Right cardiac atrium (tissue), 5 donors: ENCODE measurements around the gene SLC28A1. TPM values are rescaled to one million over a fixed set of nuclear protein-coding genes. Genes with fewer than 3 reads are reported as not detected.

Source experiments
- ATAC-seq, 2 donors: fragments of 200-7000 bp; cut with Tn5 transposase; one replicate each; pipeline versions ENCODE4 v1.8.0 to v1.9.1; 2020; ENCODE audit warnings: moderate library complexity in 2 of 2, mild to moderate bottlenecking in 1 of 2
- DNase-seq, 3 donors: peaks; one replicate each; pipeline ENCODE4 v3.0.0-alpha.2; 2020
- H3K27ac ChIP-seq: one replicate; pipeline ENCODE4 v1.5.1; 2013; ENCODE audit warnings: mild to moderate bottlenecking, low read length, control low read depth, moderate library complexity
- H3K27me3 ChIP-seq: one replicate; pipeline ENCODE4 v1.6.1; 2013; ENCODE audit not compliant: control insufficient read depth, insufficient read depth
- H3K4me1 ChIP-seq: one replicate; pipeline ENCODE4 v1.6.1; 2013; ENCODE audit warnings: low read length; ENCODE audit not compliant: control insufficient read depth, insufficient read depth
- H3K4me3 ChIP-seq: one replicate; pipeline ENCODE4 v1.5.1; 2013; ENCODE audit warnings: low read length, control low read depth
- H3K9me3 ChIP-seq: one replicate; pipeline ENCODE4 v1.6.1; 2013; ENCODE audit warnings: low read length; ENCODE audit not compliant: control insufficient read depth
- WGBS: extraction: QIAGEN DNeasy Blood & Tissue Kit; methylation state at CpG from one replicate; pipeline ENCODE4 v1.1.7; 2013; 5-methylcytosine and 5-hydroxymethylcytosine counted together
- intact Hi-C, 4 donors: fragments of 100-400 bp; cut with DNase I; formaldehyde crosslinking; loops; one replicate each; pipeline versions ENCODE4 v1.11.0 to v1.14.0; 2022 to 2023
- polyA plus RNA-seq: library from polyadenylated mRNA; stranded (reverse); fragments of 200-250 nt; gene quantifications from one replicate; pipeline ENCODE4 v1.2.3, GENCODE V29; 2013
- total RNA-seq, 4 donors: library from RNA; stranded (reverse); fragmentation: NEBNext Ultra II Directional; extraction: Animal tissue kit (Norgen Biotek cat#: 25700); gene quantifications; one replicate each; pipeline ENCODE4 v1.2.1, GENCODE V29; 2021
- donor health status: healthy with polysubstance abuse.
- donor health status: DM: no; HTN: yes; CAD: no.
- donor health status: DM: no; HTN: no; CAD: no.
- donor health status: DM: no; HTN: yes; CAD: no; lungs with severe emphysema.
- donor health status: DM: yes; HTN: yes; CAD: no.

The SLC28A1 gene
- total and polyA plus RNA-seq, 5 donors: 0.29 to 0.54 (median 0.37) TPM; not detected in 1

DNA sequence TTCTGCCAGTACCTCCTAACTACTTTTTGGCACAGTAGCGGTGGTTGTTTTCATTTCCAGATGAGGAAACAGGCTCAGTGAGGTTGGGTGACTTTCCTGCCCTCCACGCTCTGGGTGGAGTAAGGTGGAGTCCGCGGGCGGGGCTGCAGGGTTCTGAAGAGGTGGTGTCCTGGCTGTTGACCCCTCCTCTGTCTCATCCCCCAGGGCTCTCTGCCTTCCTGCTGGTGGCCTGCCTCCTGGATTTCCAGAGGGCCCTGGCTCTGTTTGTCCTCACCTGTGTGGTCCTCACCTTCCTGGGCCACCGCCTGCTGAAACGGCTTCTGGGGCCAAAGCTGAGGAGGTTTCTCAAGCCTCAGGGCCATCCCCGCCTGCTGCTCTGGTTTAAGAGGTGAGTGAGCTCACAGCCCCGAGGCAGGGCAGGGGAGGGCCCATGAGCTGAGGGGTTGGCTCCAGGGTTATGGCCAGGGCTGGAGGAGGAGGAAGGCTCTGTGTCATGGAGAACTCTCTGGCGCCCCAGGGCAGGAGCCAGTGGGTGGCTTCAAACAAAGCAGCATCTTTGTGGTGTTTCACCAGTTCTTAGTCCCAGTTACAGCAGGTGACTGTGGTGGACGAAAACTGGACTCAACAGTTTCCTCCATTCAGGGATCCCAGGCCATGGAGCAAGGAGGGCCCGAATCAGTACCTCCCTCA, 10.4 kb downstream of the SLC28A1 start:
- intact Hi-C loops: no loop called here
- DNase-seq: no peak

DNA sequence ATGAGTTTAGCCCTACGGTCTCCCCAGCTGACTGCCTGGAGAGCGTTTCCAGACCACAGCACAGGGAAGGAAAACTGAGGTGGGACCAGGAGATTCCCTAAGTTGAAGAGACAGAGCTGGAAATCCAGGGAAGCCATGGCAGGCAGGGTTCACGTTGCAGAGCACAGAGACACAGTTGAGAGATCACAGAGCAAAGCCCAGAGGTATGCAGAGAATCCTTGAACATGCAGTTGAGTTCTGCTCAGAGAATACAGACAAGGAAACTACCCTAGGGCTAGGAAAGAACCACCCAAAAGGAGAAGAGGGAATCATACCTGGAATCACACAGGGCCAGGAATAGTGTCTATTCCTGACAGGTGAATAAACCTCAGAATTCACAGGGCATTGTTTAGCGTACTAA, 14.3 kb downstream of the SLC28A1 start:
- Histone ChIP-seq H3K4me1 (peaks cover under 1% of the 10 kb centered on the region), H3K9me3 (no peaks in the 10 kb centered on the region), H3K27ac (no peak overlapping the region), H3K4me3 (no peak overlapping the region), H3K27me3 (no peaks in the 10 kb centered on the region)
- ATAC-seq: no peak
- intact Hi-C loops: no loop called here
- no peak for DNase-seq
- 80% methylated on average over 4 of the region's 4 CpGs for WGBS

More for the DNA sequence above, 10.4 kb downstream of the SLC28A1 start:
- no peak overlapping the region for H3K4me3 ChIP-seq
- no peak overlapping the region for H3K27ac ChIP-seq
- no peaks in the 10 kb centered on the region for H3K9me3 ChIP-seq
- no peaks in the 10 kb centered on the region for H3K27me3 ChIP-seq
- no peaks in the 10 kb centered on the region for H3K4me1 ChIP-seq
- WGBS: 92% methylated on average over 12 of the region's 12 CpGs
- no peak for ATAC-seq

DNA sequence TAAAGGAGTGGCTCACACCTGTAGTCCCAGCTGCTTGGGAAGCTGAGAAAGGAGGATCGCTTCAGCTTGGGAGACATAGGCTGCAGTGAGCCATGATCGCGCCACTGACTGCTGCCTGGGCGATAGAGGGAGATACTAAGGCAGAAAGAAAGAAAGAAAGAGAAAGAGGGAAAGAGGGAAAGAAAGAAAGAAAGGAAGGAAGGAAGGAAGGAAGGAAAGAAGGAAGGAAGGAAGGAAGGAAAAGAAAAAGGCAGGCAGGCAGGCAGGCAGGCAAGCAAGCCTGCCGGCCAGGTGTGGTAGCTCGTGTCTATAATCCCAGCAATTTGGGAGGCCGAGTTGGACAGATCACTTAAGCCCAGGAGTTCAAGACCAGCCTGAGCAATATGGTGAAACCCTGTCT, 15.3 kb downstream of the SLC28A1 start:
- ATAC-seq (no peak), DNase-seq (no peak)
- intact Hi-C loops: no loop called here
- Histone ChIP-seq H3K4me3 (no peak overlapping the region), H3K27ac (no peak overlapping the region), H3K27me3 (no peaks in the 10 kb centered on the region), H3K4me1 (peaks cover 9% of the 10 kb centered on the region), H3K9me3 (no peaks in the 10 kb centered on the region)
- WGBS: 91% methylated on average over 7 of the region's 7 CpGs

DNA sequence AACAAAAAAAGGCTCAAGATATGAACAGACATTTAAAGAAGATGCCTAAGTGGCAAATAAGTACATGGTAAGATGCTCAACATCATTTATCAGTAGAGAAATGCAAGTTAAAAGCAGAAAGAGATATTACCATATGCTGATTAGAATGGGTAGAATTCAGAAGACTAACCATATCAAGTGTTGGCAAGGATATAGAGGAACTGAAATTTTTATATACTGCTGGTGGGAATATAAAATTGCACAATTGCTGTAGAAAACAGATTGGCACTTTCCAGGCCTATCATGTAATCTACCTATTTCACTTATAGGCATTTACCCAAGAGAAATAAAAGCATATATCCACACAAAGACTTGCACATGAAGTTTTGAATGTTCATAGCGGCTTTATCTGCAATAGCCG, 17.1 kb downstream of the SLC28A1 start:
- Histone ChIP-seq H3K4me3 (no peak overlapping the region), H3K27me3 (no peaks in the 10 kb centered on the region), H3K27ac (no peak overlapping the region), H3K9me3 (no peaks in the 10 kb centered on the region), H3K4me1 (peaks cover 13% of the 10 kb centered on the region)
- no peak for ATAC-seq
- DNase-seq: no peak
- intact Hi-C loops: no loop called here
- WGBS: 98% methylated on average over 2 of the region's 2 CpGs

DNA sequence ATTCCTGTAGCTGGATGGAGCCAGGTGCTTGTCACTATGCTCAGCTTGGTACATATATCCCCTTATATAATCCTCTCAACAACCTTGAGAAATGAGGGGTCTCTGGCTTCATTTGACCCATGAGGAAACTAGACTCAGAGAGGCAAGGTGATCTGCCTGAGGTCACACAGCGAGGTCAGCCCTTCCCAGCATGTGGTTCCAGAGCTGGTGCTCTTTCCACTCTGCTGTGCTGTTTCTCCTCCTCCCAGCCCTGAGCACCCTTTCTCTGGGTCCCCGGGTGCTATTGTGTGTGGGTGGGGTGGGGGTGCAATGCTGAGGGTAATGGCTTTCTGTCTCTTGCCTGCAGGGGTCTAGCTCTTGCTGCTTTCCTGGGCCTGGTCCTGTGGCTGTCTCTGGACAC, 19.3 kb downstream of the SLC28A1 start:
- Histone ChIP-seq H3K27me3 (no peaks in the 10 kb centered on the region), H3K27ac (peak overlapping the region; percentile 1), H3K4me1 (peaks cover 13% of the 10 kb centered on the region), H3K4me3 (no peak overlapping the region), H3K9me3 (no peaks in the 10 kb centered on the region)
- WGBS: 96% methylated on average over 2 of the region's 2 CpGs
- ATAC-seq (peak; percentile 8 to 18), DNase-seq (no peak)
- intact Hi-C loops: no loop called here

DNA sequence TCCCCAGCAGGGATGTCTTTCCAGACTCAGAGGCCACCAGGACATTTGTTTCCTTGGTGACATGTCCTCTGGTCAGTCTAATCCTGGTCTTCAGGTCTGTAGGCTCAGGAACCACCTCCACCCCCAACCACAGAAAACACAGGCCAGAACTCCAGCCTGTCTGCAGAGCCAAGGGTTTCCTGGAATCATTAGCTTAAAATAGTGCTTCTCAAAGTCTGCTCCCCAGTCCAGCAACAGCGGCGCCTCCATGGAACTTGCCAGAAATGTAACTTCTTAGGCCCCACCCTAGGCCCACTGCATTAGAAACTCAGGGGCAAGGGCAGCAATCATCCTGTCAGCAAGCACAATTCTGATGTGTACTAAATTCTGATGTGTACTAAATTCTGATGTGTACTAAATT, 20.0 kb downstream of the SLC28A1 start:
- ATAC-seq (peak; percentile 64 to 71), DNase-seq (peak in 2 of 3 donors; percentile 68 to 73)
- intact Hi-C loops: no loop called here
- 21% methylated on average over 2 of the region's 2 CpGs for whole genome bisulfite sequencing
- Histone ChIP-seq H3K4me3 (no peak overlapping the region), H3K27me3 (no peaks in the 10 kb centered on the region), H3K4me1 (peaks cover 13% of the 10 kb centered on the region), H3K9me3 (no peaks in the 10 kb centered on the region), H3K27ac (peak overlapping the region; percentile 5)

DNA sequence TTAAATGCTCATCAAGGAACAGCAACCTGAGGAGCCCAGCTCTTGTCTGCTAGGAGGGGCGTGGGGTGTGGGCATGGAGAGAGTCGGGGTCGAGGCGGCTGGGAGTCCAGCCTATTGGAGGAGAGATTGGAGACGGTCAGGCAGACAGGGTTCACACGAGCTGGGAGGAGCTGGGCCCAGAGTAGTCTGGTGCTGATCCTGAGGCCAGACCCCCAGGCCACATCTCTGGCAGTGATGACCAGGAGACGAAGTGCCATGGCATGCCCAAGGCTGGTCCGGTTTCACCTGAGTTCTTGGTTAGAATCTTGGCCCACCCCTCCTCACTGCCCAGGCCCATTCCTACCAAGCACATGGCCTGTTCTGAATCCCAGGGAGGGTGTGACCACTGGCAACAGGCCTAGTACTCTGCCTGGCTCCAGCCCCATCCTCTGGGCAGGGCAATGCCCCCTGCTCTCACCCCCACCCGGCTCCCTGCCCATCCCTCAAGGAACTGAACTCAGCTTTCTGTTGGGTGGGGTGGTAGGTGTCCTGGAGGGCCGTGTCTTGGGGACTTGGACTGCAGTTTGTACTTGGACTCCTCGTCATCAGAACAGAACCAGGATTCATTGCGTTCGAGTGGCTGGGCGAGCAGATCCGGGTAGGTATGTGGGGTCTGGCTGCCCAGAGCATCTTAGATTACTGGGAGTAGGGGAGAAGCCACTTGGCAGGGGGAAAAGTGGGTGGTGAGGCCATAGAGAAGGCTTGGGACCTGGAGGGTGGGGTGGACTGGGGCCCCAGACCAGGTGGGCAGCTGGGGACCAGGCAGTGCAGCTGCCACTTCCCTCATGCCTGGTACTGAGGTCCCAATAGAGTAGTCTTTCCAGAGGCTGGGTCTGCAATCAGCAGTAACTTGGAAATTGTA, 20.8 kb downstream of the SLC28A1 start:
- intact Hi-C loops: no loop called here
- no peak for DNase-seq
- Histone ChIP-seq H3K27ac (peak overlapping the region; percentile 5), H3K9me3 (no peaks in the 10 kb centered on the region), H3K27me3 (no peaks in the 10 kb centered on the region), H3K4me3 (no peak overlapping the region), H3K4me1 (peaks cover 15% of the 10 kb centered on the region)
- 86% methylated on average over 15 of the region's 15 CpGs for WGBS
- ATAC-seq: peak; percentile 36 to 58

DNA sequence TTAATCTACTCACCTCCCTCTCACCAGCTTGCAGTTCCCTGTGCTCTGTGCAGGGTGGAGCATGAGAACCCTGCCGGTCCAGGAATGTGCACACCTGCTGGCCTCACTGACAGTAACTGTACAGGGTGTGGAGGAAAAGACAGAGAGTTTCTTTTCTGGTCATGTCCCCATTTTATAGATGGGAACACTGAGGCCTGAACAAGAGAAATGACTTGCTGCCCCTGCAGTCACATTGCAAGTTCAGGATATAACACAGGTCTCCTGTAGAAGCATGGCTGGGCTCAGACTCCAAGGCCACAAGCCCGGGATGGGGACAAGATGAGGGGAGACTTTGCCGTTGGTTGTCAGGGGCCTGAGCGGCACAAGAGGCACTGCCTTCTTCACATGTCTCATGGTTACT, 23.3 kb downstream of the SLC28A1 start:
- Histone ChIP-seq H3K27ac (no peak overlapping the region), H3K9me3 (no peaks in the 10 kb centered on the region), H3K4me3 (no peak overlapping the region), H3K4me1 (peaks cover 31% of the 10 kb centered on the region), H3K27me3 (no peaks in the 10 kb centered on the region)
- intact Hi-C loops: no loop called here
- DNase-seq (no peak), ATAC-seq (no peak)
- 96% methylated on average over 4 of the region's 4 CpGs for WGBS

DNA sequence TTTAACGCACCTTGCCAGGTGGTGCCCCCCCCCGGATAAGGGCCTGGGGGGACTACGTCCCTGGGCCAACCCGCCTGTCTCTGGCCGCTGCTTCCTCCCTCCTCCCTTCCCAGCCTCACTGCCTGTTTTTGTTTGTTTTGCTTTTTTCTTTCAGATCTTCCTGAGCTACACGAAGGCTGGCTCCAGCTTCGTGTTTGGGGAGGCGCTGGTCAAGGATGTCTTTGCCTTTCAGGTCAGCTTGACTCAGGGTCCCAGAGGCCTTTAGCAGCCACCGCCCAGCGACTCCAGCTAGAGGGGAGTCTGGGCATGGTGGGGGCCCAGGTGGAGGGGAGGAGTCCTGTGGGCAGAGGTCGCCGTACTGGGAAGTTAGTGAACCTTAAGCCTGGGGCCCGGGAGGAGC, 24.1 kb downstream of the SLC28A1 start:
- Histone ChIP-seq H3K4me1 (peaks cover 37% of the 10 kb centered on the region), H3K9me3 (no peaks in the 10 kb centered on the region), H3K27me3 (no peaks in the 10 kb centered on the region), H3K27ac (no peak overlapping the region), H3K4me3 (no peak overlapping the region)
- intact Hi-C loops: no loop called here
- DNase-seq (no peak), ATAC-seq (no peak)
- WGBS: 63% methylated on average over 13 of the region's 13 CpGs

DNA sequence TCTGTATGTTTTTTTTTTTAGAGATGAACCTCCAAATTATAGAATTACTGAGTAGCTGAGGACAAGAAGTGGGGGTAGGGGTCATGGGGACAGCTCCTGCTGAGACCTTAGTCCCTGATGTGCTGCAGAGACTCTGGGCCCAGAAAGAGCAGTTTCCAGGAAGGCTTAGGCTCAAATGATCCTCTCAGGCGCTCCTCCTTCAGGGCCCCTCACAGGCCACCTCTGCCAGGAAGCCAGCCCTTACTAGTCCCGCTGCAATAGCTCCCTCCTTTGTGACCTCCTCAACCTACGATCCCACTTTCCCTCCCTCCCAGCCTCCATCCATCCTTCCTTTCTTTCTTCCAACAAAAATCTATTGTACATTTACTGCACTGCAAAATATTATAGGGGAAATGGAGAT, 24.6 kb downstream of the SLC28A1 start:
- 88% methylated on average over 3 of the region's 3 CpGs for WGBS
- Histone ChIP-seq H3K27ac (no peak overlapping the region), H3K9me3 (no peaks in the 10 kb centered on the region), H3K27me3 (no peaks in the 10 kb centered on the region), H3K4me3 (no peak overlapping the region), H3K4me1 (peaks cover 34% of the 10 kb centered on the region)
- DNase-seq (no peak), ATAC-seq (no peak)
- intact Hi-C loops: no loop called here

DNA sequence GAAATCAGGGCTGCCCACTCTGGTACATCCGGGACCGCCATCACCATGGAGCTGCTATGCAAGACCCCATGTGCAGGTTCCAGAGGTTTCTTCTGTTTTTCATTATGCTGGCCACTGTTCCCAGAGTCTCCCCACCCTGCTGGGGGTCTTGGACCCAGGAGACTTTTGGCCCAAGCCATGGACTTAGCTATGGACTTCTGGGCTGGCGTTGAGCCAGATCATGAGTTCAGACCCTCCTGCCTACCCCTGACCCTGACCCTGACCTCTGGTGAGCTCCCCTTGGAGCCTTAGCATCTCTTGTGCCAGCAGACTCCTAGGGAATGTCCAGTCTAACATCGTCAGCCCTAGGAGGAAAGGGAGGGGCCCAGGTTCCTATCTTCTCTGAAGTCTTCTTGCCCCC, 25.3 kb downstream of the SLC28A1 start:
- Histone ChIP-seq H3K27me3 (no peaks in the 10 kb centered on the region), H3K27ac (no peak overlapping the region), H3K4me1 (peaks cover 32% of the 10 kb centered on the region), H3K9me3 (no peaks in the 10 kb centered on the region), H3K4me3 (no peak overlapping the region)
- DNase-seq (peak in 1 of 3 donors; percentile 54), ATAC-seq (no peak)
- intact Hi-C loops: loop anchor here in 1 of 4 donors (10.0 kb wide), 1 partner anchor 65 kb away; no protein-coding TSS in a partner anchor
- WGBS: 82% methylated on average over 4 of the region's 4 CpGs
